ENCODE results near the gene ABITRAM.
"Not testable (repeated sequence)": the region's sequence is repeated elsewhere in the genome, so short reads cannot be mapped to it uniquely, and the experiment has no call there.

ABITRAM gene

GRCh38 chr9:108953983-108954574, 19.9 kb downstream of the ABITRAM start:
- H3K27ac ChIP-seq: no peak overlapping the region

DNA sequence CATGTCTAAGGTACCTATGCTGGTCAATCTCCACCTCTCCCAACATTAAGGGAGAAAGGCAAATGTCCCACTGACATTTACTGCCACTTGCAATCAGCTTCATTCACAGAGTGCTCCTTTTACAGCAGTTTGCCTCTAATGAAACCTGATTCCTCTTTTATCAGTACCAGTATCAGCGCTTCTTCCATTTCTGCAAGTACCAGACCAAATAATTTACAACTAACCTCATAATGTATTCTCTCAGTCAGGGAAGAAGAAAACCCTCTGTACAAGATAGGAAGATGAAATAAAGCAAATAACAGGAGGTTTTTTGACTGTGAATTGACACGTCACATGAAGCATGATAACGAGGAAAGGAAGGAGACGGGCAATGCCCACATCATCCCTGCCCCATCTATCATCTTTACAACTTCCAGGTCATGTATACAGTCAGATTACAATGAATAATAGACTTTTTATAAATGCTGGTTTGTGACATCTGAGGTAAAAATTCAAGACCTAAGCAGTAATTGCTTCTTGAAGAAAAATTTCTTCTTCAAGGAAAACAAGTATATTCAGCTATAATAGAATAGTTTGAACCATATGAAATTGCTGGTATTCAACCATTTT, 21.9 kb downstream of the ABITRAM start:
- no peak overlapping the region for H3K27ac ChIP-seq
- TF ChIP-seq, protein P1, sequence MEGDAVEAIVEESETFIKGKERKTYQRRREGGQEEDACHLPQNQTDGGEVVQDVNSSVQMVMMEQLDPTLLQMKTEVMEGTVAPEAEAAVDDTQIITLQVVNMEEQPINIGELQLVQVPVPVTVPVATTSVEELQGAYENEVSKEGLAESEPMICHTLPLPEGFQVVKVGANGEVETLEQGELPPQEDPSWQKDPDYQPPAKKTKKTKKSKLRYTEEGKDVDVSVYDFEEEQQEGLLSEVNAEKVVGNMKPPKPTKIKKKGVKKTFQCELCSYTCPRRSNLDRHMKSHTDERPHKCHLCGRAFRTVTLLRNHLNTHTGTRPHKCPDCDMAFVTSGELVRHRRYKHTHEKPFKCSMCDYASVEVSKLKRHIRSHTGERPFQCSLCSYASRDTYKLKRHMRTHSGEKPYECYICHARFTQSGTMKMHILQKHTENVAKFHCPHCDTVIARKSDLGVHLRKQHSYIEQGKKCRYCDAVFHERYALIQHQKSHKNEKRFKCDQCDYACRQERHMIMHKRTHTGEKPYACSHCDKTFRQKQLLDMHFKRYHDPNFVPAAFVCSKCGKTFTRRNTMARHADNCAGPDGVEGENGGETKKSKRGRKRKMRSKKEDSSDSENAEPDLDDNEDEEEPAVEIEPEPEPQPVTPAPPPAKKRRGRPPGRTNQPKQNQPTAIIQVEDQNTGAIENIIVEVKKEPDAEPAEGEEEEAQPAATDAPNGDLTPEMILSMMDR (IDR thresholded peaks at IDR 0.05): no peak

More at GRCh38 chr9:108953983-108954574, 19.9 kb downstream of the ABITRAM start:
- TF ChIP-seq, protein P1 (IDR thresholded peaks at IDR 0.05): peak; percentile 84
- TF ChIP-seq ZFX (IDR thresholded peaks at IDR 0.05; ENCODE audit: borderline replicate concordance): no peak

- no peak overlapping the region for H3K27ac ChIP-seq
- TF ChIP-seq, protein P1 (IDR thresholded peaks at IDR 0.05): no peak
- no peak for TF ChIP-seq ZFX (IDR thresholded peaks at IDR 0.05; ENCODE audit: borderline replicate concordance)
These were observed 22.4 kb downstream of the ABITRAM start for GRCh38 chr9:108956631-108957026.

- no peak for TF ChIP-seq ZFX (IDR thresholded peaks at IDR 0.05; ENCODE audit: borderline replicate concordance)
- TF ChIP-seq, protein P1 (IDR thresholded peaks at IDR 0.05): no peak
- H3K27ac ChIP-seq: no peak overlapping the region
These were observed 26.1 kb downstream of the ABITRAM start for GRCh38 chr9:108960331-108960730.

- no peak overlapping the region for H3K27ac ChIP-seq
These were observed 27.0 kb downstream of the ABITRAM start for GRCh38 chr9:108961151-108961550.

DNA sequence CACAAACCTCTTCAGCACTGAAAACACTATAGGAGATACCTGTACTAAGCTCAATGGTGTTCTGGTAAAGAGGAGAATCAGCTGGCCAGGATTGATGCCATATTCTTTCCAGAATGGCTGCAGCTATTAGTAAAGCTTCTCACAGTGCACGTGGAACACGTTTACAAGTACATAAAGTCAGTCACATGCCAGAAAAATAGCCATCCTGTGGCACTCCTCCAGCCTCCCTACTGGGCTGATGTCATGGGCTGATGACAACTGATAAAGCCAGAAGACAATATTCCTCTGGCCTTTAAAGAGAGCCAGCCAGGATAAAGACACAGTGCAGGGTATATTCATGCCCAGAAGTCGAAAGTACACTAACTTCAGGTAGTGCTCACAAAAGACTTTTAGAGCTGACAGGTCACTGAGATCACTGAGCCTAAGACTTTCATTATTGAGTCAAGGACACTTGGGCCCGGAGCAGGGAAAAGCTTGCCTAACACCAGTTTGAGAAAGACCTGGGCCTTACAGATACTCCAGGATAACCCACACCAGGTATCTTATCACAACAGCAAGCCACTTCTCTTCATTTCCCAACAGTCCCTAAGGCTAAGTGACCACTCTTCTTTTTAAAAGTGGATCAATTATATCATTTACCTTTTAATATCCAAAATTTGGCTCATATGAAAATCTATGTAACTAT, 29.4 kb downstream of the ABITRAM start:
- H3K27ac ChIP-seq: peak overlapping the region; percentile 30; the same call in 1 of the 2 replicates
- TF ChIP-seq, protein P1 (IDR thresholded peaks at IDR 0.05): no peak
- TF ChIP-seq ZFX (IDR thresholded peaks at IDR 0.05; ENCODE audit: borderline replicate concordance): no peak

More at GRCh38 chr9:108961151-108961550, 27.0 kb downstream of the ABITRAM start:
- no peak for TF ChIP-seq ZFX (IDR thresholded peaks at IDR 0.05; ENCODE audit: borderline replicate concordance)
- TF ChIP-seq, protein P1 (IDR thresholded peaks at IDR 0.05): no peak

DNA sequence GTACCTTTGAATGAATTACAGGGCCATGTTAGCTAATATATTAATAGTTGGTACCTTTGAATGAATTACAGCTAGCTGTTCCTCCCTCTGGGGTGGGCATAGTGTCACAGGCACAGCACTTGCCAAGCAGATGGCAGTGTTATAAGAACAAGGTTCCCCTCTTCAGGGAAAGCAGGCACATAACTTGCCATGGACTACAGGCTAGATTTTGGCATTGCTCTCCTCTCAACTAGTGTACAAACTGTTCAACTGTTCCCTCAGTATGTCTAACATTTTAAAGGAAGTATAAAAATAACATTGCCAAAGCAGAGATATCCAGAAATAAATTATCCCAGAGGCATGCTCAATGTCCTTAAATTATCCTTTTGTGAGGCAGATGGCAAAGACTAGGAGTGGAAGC, 33.7 kb downstream of the ABITRAM start:
- no peak overlapping the region for H3K27ac ChIP-seq
- TF ChIP-seq, protein P1 (IDR thresholded peaks at IDR 0.05): no peak
- no peak for TF ChIP-seq ZFX (IDR thresholded peaks at IDR 0.05; ENCODE audit: borderline replicate concordance)

DNA sequence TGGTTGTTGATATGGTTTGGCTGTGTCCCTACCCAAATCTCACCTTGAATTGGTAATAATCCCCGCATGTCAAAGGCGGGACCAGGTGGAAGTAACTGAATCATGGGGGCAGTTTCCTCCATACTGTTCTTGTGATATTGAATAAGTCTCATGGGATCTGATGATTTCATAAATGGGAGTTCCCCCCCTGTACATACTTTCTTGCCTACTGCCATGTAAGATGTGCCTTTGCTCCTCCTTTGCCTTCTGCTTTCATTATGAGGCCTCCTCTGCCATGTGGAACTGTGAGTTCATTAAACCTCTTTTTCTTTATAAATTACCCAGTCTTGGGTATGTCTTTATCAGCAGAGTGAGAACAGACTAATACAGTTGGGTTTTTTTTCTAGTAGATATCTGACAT, 37.2 kb downstream of the ABITRAM start:
- H3K27ac ChIP-seq: not testable (repeated sequence)
